Activated T-helper 9 cell treated with anti-CD3 and anti-CD28 coated beads, Interleukin-2, amount 50 U/mL, for 16 hours (primary cell): ENCODE data around the gene VCP.

Source experiments
- DNase-seq: peaks from one replicate; pipeline ENCODE4 v3.0.0-alpha.2; 2020; ENCODE audit warnings: low read depth

VCP gene

DNA sequence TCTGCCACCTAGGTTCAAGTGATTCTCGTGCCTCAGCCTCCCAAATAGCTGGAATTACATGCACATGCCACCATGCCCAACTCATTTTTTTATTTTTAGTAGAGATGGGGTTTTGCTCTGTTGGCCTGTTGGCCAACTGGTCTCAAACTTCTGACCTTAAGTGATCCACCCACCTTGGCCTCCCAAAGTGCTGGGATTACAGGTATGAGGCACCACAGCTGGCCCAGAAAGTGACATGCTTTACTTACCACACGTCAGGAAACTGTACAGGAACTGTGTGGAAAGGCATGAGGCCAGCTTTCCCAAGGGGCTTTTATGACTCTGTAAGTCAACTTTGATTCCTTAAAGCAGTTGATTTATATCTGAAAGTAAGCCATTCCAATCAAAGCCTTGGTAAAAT, 57.9 kb downstream of the VCP start:
- DNase-seq = no peak

DNA sequence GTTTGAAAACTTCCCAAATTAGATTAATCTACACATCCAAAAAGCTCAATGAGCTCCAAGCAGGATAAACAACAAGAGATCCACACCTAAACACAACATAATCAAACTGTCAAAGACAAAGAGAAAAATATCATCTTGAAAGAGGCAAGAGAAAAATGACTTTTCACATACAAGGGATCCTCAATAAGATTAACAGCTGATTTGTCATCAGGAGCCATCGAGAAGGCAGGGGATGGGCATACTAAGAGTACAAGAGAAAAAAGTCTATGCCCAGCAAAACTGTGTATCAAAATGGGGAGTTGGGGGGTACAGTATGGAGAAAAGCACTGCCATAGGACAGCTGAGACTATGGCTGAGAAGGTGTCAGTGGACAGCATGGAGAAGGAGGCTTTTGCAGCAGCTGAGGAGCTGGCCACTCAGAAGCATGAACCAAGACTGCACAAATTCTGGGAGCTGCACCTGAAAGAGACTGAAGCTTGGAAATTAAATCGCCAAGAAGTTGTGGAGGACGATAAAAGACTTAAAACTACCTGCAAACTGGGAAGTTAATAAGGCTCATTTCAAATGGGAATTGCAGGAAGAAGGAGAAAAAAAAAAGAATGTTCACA, 62.0 kb downstream of the VCP start:
- DNase-seq = no peak
